GM10266 (cell line): ENCODE data around the gene VLDLR.

Experiments
- DNase-seq: peaks from one replicate; pipeline ENCODE4 v3.0.0; 2012; ENCODE audit errors: extremely low spot score
- TF ChIP-seq, protein P1 (sequence below): IDR thresholded peaks from 2 replicates; pipeline ENCODE4 v1.5.1; 2012; ENCODE audit warnings: mild to moderate bottlenecking, low read depth; ENCODE audit not compliant: control insufficient read depth, insufficient read depth; ENCODE audit errors: missing control alignments

The VLDLR gene

DNA sequence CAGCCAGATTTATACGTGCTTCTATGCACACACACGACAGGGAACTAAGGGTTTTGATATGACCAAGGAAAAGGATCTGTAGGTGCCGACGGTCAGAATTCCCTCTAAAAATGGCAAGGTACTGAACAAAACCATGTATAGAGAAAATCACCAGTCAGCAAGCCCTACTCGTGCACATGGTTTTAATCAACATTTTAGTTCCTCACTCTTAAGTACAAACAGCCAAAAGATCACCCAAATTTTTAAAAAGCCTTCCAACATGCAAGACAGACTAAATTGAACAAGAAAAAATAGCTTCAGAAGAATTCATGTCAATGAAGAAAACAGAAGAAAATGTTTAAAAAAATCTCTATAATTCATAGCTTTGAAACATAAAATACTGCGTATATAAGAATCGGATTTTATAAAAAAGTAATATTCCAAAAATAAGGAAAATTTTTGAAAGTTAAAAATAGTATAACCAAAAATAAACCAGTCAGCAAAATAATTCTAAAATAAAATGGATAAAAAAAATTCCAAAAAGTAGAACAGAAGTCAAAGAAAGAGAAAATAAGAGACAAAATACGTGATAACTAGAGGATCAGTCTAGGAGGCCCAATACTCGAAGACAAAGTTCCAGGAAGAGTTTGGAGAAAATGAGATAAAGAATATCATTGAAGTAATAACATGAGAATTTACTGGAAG is 52.7 kb downstream of the VLDLR start:
- TF ChIP-seq, protein P1, sequence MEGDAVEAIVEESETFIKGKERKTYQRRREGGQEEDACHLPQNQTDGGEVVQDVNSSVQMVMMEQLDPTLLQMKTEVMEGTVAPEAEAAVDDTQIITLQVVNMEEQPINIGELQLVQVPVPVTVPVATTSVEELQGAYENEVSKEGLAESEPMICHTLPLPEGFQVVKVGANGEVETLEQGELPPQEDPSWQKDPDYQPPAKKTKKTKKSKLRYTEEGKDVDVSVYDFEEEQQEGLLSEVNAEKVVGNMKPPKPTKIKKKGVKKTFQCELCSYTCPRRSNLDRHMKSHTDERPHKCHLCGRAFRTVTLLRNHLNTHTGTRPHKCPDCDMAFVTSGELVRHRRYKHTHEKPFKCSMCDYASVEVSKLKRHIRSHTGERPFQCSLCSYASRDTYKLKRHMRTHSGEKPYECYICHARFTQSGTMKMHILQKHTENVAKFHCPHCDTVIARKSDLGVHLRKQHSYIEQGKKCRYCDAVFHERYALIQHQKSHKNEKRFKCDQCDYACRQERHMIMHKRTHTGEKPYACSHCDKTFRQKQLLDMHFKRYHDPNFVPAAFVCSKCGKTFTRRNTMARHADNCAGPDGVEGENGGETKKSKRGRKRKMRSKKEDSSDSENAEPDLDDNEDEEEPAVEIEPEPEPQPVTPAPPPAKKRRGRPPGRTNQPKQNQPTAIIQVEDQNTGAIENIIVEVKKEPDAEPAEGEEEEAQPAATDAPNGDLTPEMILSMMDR, result no peak
- no peak for DNase-seq

GRCh38 chr9:2675834-2676233 is 54.2 kb downstream of the VLDLR start:
- TF ChIP-seq, protein P1, result no peak
- DNase-seq, result no peak

- TF ChIP-seq, protein P1, result no peak
Measured at GRCh38 chr9:2676466-2676865, 54.9 kb downstream of the VLDLR start.

GRCh38 chr9:2677915-2678889 is 56.6 kb downstream of the VLDLR start:
- DNase-seq, result no peak
- TF ChIP-seq, protein P1, result no peak

More at GRCh38 chr9:2676466-2676865, 54.9 kb downstream of the VLDLR start:
- DNase-seq, result no peak

DNA sequence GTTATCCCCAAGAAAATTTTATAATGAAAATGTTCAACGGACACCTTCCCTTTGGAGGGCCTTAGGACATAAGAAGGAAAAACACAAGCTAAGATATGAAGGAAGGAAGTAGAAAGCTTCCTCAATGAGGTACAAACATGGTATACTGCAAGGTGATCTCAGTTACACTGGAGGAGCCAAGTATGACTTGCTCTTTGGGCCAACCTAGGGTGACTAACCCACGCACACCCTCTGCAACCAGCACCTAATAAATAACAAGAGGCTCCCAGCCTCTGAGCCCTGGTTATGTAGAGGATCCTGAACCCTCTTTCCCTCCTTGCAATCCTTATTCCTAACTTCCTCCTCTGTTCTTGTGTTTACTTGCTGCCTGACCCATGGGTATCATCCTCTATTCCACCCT is 57.4 kb downstream of the VLDLR start:
- no peak for DNase-seq
- TF ChIP-seq, protein P1, result no peak

DNA sequence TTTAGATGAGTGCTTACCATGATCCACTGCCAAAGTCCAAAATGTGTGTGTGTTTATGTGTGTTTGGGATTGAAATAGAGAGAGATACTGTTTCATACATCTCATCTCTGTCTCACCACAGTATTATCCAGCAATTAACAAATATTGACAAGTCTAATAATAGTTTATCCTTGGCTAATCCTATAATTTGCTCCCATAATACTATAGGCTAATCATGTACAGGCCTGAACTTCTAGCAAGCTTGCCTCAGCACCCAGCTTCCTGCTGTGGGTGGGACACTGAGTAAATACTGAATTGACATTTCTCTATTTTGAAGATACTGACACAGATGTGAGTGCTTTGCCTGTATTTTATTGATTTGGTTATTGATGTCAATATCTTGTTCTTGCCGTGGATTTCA is 60.4 kb downstream of the VLDLR start:
- TF ChIP-seq, protein P1, result no peak
- DNase-seq, result no peak
